NB4 (cell line): Measurements from ENCODE around the gene ZSCAN1.

Experiments
- CTCF ChIP-seq: IDR thresholded peaks from one replicate; pipeline ENCODE4 v1.5.1; 2012; ENCODE audit warnings: low read depth, low read length
- MAX ChIP-seq: IDR thresholded peaks from 2 replicates; pipeline ENCODE4 v1.6.1; 2011; ENCODE audit warnings: low read depth, low read length
- POLR2A ChIP-seq: IDR thresholded peaks from 2 replicates; pipeline ENCODE4 v1.6.1; 2011; ENCODE audit warnings: mild to moderate bottlenecking; ENCODE audit not compliant: insufficient read length; ENCODE audit errors: extremely low read depth

DNA sequence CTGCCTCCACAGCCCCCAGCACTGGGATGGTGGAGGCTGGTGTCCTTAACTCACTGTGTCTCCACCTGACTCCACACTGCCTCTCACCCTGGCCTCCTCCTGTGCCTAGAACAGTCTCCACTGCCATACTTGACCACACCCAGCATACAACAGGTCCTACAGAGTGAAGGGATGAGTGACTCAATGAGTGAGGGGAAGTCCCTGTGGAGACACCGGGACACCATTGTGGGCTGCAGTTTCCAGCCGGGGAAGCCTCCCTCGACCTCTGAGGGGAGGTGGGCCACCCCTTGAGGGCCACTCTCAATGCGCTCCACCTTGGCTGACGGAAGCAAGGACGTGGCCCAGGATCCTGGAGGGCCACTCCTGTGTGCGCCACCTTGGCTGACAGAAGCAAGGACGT is 22.4 kb downstream of the ZSCAN1 start:
- TF ChIP-seq CTCF = no peak
- TF ChIP-seq POLR2A = no peak
- TF ChIP-seq MAX = no peak
